Measurements from ENCODE around the gene TRIML1.

The TRIML1 gene, protein sequence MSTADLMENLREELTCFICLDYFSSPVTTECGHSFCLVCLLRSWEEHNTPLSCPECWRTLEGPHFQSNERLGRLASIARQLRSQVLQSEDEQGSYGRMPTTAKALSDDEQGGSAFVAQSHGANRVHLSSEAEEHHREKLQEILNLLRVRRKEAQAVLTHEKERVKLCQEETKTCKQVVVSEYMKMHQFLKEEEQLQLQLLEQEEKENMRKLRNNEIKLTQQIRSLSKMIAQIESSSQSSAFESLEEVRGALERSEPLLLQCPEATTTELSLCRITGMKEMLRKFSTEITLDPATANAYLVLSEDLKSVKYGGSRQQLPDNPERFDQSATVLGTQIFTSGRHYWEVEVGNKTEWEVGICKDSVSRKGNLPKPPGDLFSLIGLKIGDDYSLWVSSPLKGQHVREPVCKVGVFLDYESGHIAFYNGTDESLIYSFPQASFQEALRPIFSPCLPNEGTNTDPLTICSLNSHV

DNA sequence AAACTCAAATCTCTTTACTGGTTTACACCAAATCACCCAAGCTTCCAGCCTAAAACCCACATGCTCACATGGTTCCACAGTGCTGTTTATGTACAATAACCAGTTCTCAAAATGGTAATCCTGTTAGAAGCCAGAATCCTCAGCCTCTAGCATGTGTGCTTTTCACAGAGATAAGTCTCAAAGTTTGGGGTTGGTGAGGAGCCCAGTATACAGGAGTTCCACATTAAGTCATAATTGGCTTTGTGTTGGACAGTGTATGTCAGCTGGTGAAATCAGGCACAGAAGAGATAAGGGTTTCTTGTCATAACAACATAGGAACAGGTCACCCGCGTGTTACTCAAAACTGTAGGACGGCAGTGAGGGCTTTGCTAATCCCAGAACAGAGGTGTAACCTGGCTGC is at the start of gene TRIML1:
Gene TRIML1, plus strand, starts transcription at position 301 of the 400 bp plus-strand sequence. CDS start 118 bp downstream, outside the sequence.
- no peak for DNase-seq

DNA sequence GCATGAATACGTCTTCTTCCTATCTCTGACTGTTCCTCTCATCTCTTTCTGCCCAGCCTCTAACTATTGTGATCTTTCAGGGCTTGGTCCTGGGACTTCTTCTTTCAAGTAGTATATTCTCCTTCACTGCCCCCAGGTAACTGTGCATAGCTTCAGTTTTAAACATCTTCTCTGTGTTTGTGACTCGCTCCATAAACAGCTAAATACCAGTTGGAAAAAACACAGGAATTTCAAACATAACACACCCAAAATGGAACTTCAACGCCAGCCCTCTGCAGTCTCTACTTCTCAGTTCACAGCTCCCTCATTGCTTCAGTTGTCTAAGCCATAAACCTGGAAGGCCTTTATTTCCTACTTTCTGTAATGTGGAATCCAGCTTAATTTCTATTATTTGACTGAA is 46.4 kb upstream of the TRIML1 start:
- DNase-seq = no peak

DNA sequence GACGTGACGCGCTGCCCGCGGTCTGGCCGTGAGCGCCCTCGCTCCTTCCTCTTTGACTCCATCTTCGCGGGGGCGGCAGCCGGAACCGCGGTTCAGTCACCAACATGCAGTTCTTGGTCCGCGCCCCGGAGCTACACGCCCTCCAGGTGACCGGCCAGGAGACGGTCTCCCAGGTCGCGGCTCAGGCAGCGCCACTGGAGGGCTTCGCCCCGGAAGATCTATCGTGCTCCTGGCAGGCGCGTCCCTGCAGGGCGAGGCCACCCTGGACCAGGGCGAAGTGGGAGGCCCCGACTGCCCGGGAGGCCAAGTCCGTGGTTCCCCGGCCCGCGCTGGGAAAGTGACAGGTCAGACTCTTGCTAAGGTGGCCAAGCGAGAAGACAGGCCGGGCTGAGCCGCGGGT is 32.8 kb upstream of the TRIML1 start:
- DNase-seq = no peak

DNA sequence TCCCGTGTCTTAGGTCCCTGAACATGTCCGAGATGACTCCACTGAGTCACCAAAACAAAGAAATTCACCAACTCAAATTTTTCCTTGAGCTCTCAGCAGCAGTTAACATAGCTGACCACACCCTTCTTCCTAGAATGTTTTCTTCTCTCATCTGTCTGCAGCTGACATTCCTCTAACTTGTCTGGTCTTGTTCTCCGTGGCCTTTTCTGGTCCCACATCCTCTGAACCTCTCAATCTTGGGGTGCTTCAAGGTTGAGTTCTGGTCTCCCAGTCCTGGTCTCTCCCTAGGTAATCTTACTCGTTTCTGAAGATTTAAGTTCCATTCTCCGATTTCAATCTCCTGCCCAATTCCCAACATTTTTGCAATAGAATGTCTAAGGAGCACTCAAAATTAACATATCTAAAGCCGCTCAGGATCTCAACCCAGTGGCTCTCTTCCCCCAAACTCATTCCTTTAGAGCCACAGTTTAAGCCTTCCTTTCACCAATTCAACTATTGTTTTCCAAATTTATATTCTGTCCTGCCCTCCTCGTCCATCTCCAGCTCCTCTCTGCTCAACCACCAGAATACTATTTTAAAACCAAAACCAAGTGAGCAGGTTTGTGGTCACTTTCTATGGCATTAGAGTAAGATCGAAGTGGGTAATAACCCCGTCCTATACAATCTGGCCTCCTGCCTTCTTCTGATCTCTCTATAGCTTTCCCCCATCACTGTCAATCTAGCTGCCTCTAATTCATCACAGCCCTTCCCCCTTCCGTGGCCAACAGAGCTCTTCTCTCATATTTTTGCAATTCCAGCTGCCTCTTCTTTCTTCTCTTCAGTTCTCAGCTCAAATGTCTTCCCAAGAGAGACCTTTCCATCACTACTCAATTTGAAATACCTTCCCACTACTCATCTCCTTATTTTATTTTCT is 31.1 kb upstream of the TRIML1 start:
- no peak for DNase-seq

DNA sequence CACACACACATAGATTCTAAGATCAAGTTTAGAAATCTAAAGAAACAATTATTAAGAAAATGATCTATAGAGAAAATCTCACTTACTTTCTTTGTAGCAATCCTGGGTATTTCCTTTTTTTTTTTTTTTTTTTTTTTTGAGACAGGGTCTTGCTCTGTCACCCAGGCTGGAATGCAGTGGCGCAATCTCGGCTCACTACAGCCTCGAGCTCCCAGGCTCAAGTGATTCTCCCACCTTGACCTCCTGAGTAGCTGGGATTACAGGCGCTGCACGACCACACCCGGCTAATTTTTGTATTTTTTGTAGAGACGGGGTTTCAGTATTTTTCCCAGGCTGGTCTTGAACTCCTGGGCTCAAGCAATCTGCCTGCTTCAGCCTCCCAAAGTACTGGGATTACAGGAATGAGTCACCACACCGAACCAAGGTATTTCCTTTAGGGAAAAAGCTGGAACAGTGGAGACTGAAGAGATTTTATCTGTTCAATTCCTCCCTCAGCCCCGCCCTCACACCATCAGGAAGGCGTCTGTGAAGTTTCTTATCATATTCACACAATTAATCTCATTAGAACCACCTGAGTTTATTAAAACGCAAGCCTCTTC is 30.0 kb upstream of the TRIML1 start, which contains the start of gene TRIML2:
Gene TRIML2, minus strand, starts transcription at position 447 of the 599 bp plus-strand sequence. CDS start 4,235 bp downstream, outside the sequence.
- DNase-seq = no peak

DNA sequence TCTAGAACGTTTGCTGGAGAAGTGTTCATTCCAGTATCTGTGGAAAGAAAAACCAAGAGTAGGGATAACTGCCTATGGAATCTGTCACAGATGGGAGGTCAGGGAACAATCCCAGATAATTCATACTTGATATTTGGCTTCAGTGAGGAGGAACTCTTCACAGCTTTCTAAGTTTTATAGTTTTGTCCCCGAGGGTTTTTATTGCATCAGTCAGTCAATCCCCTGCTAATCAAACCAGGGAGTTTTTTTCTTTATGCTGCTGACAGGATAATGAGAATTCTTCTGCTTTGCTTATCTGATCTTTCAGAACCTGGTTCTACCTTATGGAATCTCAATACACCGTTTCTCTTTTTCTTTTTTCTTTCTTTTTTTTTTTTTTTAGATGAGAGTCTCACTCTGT is 29.2 kb upstream of the TRIML1 start:
- no peak for DNase-seq

DNA sequence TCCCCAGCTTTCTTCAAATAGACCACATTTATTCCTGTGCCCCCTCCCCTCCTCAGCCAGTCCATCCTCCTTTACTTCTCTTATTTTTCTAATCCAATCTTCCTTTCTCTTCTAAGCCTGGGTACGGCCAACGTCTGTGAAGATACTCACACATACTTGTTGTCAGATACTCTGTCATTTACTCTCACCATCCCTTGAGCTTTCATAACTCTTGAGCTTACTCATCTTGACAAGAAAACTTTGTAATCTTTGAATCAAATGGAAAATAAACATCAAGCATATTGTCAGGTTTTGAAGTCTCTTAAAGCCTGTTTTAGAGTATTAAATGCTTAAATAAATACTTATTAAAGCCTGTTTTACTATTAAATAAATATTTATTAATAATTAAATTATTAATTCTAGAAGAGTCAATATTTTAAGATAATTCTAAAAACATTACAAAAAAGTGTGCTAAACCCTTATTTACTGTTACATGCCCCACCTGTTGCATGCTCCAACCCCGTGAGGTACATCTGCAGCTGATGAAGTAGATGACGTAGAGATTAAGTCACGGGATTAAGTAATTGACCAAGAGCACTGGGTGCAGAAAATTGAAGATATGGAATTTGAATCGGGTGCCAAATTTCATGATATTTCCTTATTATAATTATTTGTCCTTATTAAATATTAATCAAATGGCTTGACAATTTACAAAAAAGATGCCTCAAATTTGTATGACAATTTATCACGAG is 28.3 kb upstream of the TRIML1 start:
- DNase-seq = no peak

DNA sequence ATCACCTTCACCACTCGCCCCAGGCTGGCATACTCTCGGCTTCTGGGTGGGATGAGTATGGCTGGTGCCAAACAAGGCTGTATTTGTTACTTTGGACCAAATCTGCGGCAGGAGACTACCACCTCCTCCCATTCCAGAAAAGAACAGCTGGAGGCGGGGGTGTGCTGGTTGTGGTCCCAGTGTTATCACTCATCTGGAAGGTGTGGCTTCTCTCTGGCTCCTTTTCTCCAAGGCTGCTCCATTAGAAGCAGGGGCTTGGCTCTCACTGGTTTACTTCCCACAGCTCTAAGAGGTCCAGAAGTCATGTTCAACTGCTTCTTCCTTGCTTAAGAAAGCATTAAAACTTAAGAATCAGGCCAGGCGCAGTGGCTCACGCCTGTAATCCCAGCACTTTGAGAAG is 27.3 kb upstream of the TRIML1 start:
- no peak for DNase-seq

DNA sequence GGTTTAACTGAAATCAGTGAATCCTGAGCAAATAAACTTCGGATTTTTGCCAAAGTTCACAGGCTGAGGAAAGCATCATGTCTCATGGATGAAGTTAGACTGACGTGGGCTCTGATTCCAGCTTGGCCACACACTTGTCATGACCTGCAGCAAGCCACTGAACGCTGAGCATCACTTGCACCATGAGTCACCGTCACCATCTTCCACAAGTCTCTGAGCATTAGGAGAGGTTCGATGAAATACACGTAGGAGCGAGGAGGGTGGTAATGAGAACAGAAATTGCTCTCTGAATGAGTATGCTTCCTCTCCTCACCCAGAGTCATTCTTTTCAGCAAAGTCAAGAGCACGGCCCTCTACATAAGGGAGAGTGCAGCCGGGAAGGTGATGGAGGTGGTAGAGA is 26.1 kb upstream of the TRIML1 start:
- DNase-seq = no peak

DNA sequence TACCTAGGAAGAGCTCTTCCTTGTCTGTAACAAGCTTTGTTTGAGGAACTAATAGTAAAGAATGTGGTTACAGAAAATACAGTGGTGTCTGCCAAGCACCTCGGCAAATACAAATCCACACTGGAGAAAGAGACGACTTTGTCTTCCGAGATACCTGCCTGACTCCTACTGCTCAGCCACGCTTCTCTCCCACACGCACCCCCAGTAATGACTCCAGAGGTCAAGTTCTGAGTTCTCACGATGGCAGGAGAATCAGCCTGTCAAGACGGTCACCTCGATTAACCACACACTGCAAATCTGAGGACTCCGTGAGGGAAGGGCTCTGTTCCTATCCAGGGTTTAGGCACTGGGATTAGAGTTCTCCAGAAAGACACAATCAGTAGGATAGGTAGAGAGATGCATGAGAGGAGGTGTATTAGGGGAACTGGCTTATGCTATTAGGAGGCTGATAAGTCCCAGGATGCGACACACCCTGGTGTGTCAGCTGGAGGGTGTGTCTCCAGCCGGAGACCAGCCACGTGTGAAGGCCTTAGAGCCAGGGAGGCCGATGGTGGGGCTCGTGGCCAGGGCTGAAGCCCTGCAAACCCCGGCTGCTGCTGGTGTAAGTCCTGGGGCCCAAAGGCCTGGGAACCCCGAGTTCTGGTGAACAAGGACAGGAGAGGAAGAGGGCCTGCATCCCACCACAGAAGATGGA is 21.5 kb upstream of the TRIML1 start:
- no peak for DNase-seq

DNA sequence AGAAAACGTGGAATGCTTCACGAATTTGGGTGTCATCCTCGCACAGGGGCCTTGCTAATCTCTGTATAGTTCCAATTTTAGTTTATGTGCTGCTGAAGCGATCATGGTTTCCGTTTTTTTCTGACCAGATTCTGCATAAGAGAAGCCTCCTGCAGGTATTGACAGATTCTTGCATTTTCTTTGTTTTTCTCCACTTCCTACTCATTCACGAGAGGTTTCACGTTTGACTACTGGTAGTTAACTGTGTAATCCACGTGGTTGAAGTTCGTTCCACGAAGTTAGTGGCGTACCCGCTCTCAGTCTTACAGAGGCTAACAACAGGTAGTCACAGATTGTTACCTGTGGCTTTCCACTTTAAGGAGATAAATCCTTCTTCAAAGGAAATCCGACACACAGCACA is 17.7 kb upstream of the TRIML1 start:
- DNase-seq = no peak

DNA sequence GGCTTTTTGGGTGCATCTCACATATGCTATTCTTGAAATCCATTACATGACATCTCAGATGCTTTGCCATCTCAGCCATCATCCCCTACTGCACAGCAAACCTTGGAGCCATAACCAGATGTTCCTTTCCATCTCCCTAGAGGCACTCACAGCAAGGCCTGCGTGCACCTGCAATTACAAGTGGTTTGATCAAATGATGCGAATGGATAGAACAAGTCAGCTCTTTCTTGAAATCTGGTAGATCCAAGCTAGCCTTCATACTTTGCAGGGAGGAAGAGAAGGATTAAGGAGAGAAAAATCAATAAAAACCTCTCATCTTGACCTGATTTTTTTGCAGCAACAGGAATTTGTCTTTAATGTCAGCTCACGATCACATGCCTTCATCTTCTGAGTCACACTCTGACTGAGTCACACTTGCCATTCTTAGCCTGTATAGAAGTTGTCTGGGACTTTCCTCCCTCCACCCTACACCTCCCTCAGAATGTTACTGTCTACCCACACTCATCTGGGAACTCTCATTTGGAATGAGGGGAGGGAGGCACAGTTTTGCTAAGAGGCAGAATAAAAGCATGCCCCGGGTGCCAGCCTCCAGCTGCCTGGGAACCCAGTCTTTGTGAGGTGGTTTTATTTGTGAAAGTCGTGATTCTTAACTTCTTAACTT is 11.9 kb upstream of the TRIML1 start:
- DNase-seq = no peak

DNA sequence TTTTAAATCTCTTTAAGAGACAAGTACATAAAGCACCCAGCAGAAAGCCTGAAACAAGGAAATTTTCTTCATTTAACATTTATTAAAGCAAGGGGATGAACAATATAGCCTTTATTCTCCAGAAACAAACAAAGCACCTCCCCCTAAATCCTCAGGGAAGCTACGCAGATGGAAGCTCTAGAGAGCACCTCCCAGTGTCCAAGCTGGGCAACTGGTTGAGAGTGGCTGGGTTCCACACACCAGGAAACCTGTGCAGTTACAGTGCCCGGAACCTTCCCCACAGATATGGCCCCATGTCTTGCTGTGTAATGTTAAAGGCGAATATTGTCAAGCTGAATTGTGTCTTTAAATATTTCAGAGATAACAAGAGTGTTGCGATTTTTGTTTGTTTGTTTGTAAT is 8.9 kb upstream of the TRIML1 start:
- DNase-seq = no peak

DNA sequence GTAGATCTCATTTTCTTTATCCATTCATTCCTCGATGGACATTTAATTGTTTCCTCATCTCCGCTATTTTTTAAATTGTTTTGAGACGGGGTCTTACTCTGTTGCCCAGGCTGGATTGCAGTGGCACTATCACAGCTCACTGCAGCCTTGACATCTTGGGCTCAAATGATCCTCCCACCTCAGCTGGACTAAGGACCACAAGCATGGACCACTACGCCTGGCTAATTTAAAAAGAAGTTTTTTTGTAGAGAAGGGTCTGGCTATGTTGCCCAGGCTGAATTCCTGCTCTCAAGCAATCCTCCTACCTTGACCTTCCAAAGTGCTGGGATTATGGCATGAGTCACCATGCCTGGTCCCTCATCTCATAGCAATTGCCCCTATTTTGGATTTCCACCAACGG is 7.0 kb upstream of the TRIML1 start:
- DNase-seq = no peak

DNA sequence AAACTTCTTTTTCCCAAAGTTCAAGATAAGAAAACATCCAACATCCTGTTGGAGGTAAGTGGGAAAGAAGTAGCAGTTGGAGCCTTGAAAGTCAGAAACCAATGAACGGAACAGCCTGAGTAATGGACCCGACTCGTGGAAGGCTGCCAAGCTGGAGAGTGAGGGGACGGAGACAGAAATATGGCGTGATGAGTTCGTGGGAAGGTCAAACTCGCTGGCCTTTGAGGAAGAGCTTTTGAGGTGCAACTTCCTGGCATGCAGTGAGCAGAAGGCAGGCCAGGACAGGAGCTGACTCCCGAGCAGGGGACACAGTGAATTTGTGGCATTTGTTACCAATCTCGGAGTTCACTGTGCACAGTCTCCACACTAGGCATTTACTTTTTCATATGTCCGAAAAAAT is 1.0 kb upstream of the TRIML1 start:
- DNase-seq = no peak

DNA sequence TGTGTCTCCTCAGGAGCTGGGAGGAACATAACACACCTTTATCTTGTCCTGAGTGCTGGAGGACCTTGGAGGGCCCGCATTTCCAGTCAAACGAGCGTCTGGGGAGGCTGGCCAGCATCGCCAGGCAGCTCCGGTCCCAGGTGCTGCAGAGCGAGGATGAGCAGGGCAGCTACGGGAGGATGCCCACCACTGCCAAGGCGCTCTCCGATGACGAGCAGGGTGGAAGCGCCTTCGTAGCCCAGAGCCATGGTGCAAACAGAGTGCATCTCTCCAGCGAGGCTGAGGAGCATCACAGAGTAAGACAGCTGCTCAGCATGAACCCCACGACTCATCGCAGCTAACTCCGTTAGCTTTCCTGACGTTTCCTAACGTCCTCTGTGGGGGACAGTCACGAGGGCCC is 430 bp downstream of the TRIML1 start:
- DNase-seq = no peak

DNA sequence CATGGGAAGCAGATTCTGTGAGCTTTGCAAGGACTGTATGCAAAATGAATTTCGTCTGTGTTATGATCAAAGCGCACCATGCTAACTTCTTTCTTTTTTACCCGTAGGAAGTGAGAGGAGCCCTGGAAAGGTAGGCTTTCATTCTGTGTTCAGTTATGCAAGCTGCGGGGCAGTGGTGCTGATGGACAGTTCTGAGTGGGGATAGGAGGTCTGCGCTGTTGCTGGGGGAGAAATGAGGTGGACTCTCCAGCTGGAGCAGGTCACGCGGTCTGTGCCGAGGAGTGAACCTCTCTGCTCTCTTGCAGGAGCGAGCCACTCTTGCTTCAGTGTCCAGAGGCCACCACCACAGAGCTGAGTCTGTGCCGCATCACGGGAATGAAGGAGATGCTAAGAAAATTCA is 4.5 kb downstream of the TRIML1 start:
- no peak for DNase-seq

DNA sequence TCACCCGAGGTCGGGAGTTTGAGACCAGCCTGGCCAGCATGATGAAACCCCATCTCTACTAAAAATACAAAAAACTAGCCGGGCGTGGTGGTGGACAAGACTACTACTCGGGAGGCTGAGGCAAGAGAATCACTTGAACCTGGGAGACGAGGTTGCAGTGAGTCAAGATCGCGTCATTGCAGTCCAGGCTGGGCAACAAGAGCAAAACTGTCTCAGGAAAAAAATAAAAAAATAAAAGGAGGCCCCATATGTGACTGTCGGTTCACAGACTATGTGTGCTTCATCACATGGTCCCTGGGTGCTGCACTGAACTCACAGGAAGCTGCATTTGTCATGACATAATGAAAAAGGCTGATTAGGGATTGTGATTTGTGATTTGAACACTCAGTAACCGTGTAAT is 6.4 kb downstream of the TRIML1 start:
- no peak for DNase-seq

DNA sequence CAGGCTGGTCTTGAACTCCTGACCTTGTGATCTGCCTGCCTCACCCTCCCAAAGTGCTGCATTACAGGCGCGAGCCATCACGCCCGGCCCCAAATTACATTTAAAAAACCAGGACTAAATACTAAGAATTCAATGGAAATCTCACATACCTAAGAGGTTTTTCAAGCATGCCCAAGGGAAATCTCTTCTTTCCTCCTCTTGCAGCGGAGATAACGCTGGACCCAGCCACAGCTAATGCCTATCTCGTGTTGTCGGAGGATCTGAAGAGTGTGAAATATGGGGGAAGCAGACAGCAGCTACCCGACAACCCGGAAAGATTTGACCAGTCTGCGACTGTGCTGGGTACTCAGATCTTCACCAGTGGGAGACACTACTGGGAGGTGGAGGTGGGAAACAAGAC is 7.4 kb downstream of the TRIML1 start:
- DNase-seq = no peak

DNA sequence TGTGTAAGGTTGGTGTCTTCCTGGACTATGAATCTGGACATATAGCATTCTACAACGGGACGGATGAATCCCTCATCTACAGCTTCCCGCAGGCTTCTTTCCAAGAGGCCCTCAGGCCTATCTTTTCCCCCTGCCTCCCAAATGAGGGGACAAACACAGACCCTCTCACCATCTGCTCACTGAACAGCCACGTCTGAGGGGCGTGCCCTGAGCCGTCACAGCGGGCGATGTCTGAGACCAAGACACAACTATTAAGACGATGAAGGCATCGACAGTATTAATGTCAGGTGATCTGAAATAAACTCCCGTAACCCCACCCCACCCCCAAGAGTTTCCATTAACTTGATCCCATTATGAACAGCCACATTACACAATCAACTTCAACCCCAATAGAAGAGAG is 7.9 kb downstream of the TRIML1 start:
- DNase-seq = no peak

DNA sequence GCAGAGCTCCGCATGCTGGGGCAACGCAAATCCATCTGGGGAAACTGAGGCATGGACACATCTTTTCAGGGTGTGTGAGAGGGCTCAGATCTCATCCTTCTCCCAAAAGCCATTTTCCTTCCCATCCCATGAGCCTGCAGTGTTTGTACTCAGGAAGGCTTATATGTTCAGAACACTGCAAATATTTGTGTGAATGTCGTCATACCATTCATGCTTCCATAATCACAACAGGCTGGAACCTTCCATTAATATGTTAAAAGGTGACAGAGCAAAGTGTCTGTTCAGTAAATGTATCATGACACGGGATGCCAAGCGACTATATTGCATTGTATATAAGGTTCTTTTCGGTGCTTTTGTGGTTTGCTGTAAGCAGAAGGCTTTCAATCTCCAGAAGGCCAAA is 8.5 kb downstream of the TRIML1 start:
- DNase-seq = no peak

Measured in retina (tissue), 1 donor.